ENCODE results near the gene WRAP53. TPM values are rescaled to one million over a fixed set of nuclear protein-coding genes. Genes with fewer than 3 reads are reported as not detected.

The WRAP53 gene
- 3.3 and 15.7 TPM in 2 replicates for total RNA-seq

DNA sequence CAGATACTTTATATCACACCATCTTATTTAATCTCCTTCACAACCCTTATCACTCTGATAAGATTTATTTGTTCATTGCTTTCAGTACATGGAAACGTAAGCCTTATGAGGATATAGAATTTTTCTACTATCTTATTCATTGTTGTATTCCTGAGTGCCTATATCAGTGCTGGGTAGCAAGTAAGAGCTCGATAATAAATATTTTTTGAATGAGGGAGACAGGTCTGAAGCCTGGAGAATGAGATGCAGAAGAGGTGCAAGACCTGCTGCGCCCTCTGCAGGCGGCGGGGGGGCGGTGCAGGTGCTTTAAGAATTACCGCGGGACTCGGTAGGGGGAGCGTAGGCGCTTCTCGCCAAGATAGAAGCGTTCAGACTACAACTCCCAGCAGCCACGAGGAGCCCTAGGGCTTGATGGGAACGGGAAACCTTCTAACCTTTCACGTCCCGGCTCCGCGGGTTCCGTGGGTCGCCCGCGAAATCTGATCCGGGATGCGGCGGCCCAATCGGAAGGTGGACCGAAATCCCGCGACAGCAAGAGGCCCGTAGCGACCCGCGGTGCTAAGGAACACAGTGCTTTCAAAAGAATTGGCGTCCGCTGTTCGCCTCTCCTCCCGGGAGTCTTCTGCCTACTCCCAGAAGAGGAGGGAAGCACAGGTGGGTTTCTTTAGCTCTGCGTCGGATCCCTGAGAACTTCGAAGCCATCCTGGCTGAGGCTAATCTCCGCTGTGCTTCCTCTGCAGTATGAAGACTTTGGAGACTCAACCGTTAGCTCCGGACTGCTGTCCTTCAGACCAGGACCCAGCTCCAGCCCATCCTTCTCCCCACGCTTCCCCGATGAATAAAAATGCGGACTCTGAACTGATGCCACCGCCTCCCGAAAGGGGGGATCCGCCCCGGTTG lies at the start of gene WRAP53:
WRAP53 (plus strand) TSS at position 570 of the 900 bp plus-strand sequence; CDS start at position 742, 172 bp downstream.

GRCh38 chr17:7650509-7651096 lies 37.7 kb upstream of the WRAP53 start, which contains the start of gene ATP1B2:
ATP1B2 (plus strand) TSS chr17:7650926; CDS start chr17:7651519, 593 bp downstream.

GRCh38 chr17:7687072-7687907 lies 987 bp upstream of the WRAP53 start, which contains the start of gene TP53:
TP53 (minus strand) TSS chr17:7687490; CDS start chr17:7676594, 10,896 bp downstream.

DNA sequence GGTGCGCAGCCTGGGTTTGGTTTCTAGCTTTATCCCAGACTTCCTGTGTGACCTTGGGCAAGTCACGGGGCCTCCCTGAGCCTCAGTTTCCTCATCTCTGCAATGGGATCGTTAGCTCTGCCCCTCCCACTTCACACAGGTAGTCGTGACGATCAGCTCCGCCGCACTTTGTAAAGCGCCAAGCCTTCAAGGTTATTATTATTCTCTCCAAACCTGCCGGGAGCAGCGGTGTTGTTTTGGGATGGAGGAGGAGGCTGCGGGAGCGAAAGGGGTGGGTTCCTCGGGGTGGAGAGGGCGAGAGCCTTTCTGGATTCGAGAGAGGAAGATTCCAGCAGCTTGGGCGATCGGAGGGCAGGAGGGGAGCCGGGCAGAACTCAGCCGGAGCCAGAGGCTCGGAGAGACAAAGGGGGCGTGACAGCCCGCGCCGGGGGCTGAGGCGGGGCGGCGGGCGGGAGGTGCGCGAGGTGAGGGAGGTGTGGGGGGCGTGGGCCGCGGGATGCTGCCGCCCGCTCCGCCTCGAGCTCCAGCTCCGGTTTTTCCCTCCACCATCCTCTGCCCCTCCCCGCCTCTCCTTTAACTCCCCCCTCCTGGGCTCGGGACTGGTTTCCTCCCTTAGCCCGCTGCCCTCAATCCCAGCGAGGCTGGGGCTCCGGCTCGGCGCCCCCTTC lies 16.5 kb downstream of the WRAP53 start, which contains the start of gene EFNB3:
EFNB3 (plus strand) TSS at position 602 of the 668 bp plus-strand sequence. CDS start 397 bp downstream, outside the sequence.

DNA sequence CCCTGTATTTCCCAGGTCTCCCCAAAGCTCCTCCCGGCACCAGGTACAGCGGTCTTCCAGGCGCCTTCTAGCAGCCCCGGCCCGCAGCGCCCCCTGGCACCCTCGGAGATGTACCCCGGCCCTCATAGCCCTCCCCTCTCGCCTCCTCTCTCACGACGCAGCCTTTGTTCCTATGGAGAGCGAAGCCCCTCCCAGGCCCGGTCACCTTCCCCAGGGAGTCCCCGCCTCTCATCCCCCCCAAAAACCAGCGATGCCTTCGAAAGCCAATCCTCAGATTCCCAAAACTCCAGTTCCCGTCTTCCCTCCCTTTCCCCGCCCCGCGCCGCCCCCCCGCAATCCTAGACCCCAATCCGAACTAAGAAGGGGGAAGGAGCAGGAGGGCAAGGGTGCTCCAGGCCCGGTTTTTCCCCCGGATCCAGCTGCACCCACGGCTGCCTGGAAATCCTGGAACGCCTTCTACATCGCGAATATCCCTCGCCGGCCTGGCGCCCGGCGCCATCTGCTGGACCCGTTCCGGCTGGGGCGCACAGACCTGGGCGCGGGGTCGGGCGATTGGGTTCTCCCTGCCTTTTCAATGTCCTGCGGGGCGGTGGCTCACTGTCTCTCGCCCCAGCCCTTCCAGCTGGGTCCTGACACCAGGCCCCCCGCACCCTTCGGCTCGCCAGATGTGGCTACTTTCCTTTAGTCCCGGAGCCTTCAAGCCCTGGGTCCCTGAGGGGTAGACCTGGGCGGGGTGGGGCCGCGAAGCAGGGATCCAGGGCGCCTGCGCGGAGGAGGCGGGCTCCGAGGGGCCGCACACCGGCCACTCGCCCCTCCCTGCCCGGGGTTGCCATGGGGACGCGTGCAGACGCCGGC lies 28.9 kb downstream of the WRAP53 start, which contains the start of gene DNAH2:
DNAH2 (plus strand) TSS at position 844 of the 855 bp plus-strand sequence. CDS start 1,991 bp downstream, outside the sequence.

Other genes starting within 250 kb of the WRAP53 start
- under 0.01 and 0.44 TPM in 2 replicates for gene FGF11, start 249.0 kb upstream of the WRAP53 start, total RNA-seq
- 2.9 and 3.3 TPM in 2 replicates for gene CHRNB1, start 243.4 kb upstream of the WRAP53 start, total RNA-seq
- 24.3 and 35.8 TPM in 2 replicates for gene ZBTB4, start 208.8 kb upstream of the WRAP53 start, total RNA-seq
- gene SLC35G6, start 207.0 kb upstream of the WRAP53 start, total RNA-seq, result not detected in 2 replicates
- 75.7 and 125 TPM in 2 replicates for gene POLR2A, start 204.1 kb upstream of the WRAP53 start, total RNA-seq
- 10.2 and 10.7 TPM in 2 replicates for gene TNFSF12, start 139.4 kb upstream of the WRAP53 start, total RNA-seq
- 0.44 and 0.72 TPM in 2 replicates for gene TNFSF13, start 129.7 kb upstream of the WRAP53 start, total RNA-seq
- gene SENP3, start 126.6 kb upstream of the WRAP53 start, total RNA-seq, result 56.9 and 109 TPM in 2 replicates
- gene CD68, start 108.8 kb upstream of the WRAP53 start, total RNA-seq, result 16.9 and 20.6 TPM in 2 replicates
- 103 and 203 TPM in 2 replicates for gene MPDU1, start 104.6 kb upstream of the WRAP53 start, total RNA-seq
- gene SOX15, start 98.4 kb upstream of the WRAP53 start, total RNA-seq, result 0.22 and 0.57 TPM in 2 replicates
- gene FXR2, start 73.6 kb upstream of the WRAP53 start, total RNA-seq, result 40.0 and 60.8 TPM in 2 replicates
- 16.5 and 26.0 TPM in 2 replicates for gene SAT2, start 60.7 kb upstream of the WRAP53 start, total RNA-seq
- gene SHBG, start 58.3 kb upstream of the WRAP53 start, total RNA-seq, result 1.8 TPM in 1 of 2 replicates, not detected in the other
- gene ATP1B2, start 37.6 kb upstream of the WRAP53 start, total RNA-seq, result not detected in 2 replicates
- gene TP53, start 987 bp upstream of the WRAP53 start, total RNA-seq, result 56.4 and 82.5 TPM in 2 replicates
- gene EFNB3, start 16.7 kb downstream of the WRAP53 start, total RNA-seq, result 0.72 and 1.5 TPM in 2 replicates
- gene DNAH2, start 29.3 kb downstream of the WRAP53 start, total RNA-seq, result 0.88 TPM in 1 of 2 replicates, not detected in the other
- gene KDM6B, start 145.7 kb downstream of the WRAP53 start, total RNA-seq, result 7.2 and 8.0 TPM in 2 replicates
- 1.4 and 10.7 TPM in 2 replicates for gene TMEM88, start 166.6 kb downstream of the WRAP53 start, total RNA-seq
- gene NAA38, start 169.1 kb downstream of the WRAP53 start, total RNA-seq, result 37.7 and 40.0 TPM in 2 replicates
- 6.1 and 8.0 TPM in 2 replicates for gene CYB5D1, start 169.5 kb downstream of the WRAP53 start, total RNA-seq
- gene CHD3, start 200.3 kb downstream of the WRAP53 start, total RNA-seq, result 56.3 and 73.5 TPM in 2 replicates
- gene RNF227, start 227.8 kb downstream of the WRAP53 start, total RNA-seq, result 1.1 and 6.2 TPM in 2 replicates
- gene KCNAB3, start 241.4 kb downstream of the WRAP53 start, total RNA-seq, result 1.9 TPM in 1 of 2 replicates, not detected in the other
- gene TRAPPC1, start 243.5 kb downstream of the WRAP53 start, total RNA-seq, result 47.0 and 68.7 TPM in 2 replicates
- 19.3 and 37.2 TPM in 2 replicates for gene CNTROB, start 243.7 kb downstream of the WRAP53 start, total RNA-seq